ENCODE measurements around the gene OR51A4. TPM values are rescaled to one million over a fixed set of nuclear protein-coding genes. Genes with fewer than 3 reads are reported as not detected.

OR51A4 gene
- total and polyA plus RNA-seq, 9 of the 15 experiments (the other 6 are each of a cell fraction or from before 2014, with no cell fraction given): not detected

- TF ChIP-seq, protein P1, sequence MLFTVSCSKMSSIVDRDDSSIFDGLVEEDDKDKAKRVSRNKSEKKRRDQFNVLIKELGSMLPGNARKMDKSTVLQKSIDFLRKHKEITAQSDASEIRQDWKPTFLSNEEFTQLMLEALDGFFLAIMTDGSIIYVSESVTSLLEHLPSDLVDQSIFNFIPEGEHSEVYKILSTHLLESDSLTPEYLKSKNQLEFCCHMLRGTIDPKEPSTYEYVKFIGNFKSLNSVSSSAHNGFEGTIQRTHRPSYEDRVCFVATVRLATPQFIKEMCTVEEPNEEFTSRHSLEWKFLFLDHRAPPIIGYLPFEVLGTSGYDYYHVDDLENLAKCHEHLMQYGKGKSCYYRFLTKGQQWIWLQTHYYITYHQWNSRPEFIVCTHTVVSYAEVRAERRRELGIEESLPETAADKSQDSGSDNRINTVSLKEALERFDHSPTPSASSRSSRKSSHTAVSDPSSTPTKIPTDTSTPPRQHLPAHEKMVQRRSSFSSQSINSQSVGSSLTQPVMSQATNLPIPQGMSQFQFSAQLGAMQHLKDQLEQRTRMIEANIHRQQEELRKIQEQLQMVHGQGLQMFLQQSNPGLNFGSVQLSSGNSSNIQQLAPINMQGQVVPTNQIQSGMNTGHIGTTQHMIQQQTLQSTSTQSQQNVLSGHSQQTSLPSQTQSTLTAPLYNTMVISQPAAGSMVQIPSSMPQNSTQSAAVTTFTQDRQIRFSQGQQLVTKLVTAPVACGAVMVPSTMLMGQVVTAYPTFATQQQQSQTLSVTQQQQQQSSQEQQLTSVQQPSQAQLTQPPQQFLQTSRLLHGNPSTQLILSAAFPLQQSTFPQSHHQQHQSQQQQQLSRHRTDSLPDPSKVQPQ (CRISPR knock-in tag; IDR thresholded peaks at IDR 0.05; ENCODE audit: borderline replicate concordance): no peak
- TF ChIP-seq NFRKB (IDR thresholded peaks at IDR 0.05; ENCODE audit: low read depth) (no peak), ZNF146 (CRISPR knock-in tag; IDR thresholded peaks at IDR 0.05; ENCODE audit: unreplicated experiment) (no peak), MAFK (IDR thresholded peaks at IDR 0.05; ENCODE audit: low read length) (peak; percentile 37; the same call in 1 of the 2 replicates), ZNF77 (CRISPR knock-in tag; IDR thresholded peaks at IDR 0.05) (no peak), PCBP2 (IDR thresholded peaks at IDR 0.05; ENCODE audit: low read depth, low read length, poor library complexity, severe bottlenecking) (no peak), MAFF (IDR thresholded peaks at IDR 0.05; ENCODE audit: low read length) (peak; percentile 47)
- TF ChIP-seq, protein P2, sequence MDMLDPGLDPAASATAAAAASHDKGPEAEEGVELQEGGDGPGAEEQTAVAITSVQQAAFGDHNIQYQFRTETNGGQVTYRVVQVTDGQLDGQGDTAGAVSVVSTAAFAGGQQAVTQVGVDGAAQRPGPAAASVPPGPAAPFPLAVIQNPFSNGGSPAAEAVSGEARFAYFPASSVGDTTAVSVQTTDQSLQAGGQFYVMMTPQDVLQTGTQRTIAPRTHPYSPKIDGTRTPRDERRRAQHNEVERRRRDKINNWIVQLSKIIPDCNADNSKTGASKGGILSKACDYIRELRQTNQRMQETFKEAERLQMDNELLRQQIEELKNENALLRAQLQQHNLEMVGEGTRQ (CRISPR knock-in tag; IDR thresholded peaks at IDR 0.05): no peak
These were observed 25.1 kb downstream of the OR51A4 start (continued) for GRCh38 chr11:4922304-4922703.

- POLR2A ChIA-PET: no interaction called here
- Histone ChIP-seq H3K4me3 (no peak overlapping the region), H3K9me3 (replicated peaks; ENCODE audit: control insufficient read depth, insufficient read depth, low read depth, low read length) (no peaks in the 10 kb centered on the region), H3K4me2 (ENCODE audit: insufficient read depth, low read length) (no peak overlapping the region), H3K9ac (ENCODE audit: insufficient read depth in 1 of 2, low read depth in 2 of 2, low read length in 2 of 2) (no peak overlapping the region), H4K20me1 (replicated peaks; ENCODE audit: control insufficient read depth, insufficient read depth, low read length) (no peaks in the 10 kb centered on the region), H3K36me3 (ENCODE audit: control insufficient read depth, insufficient read depth, low read length) (no peaks in the 10 kb centered on the region), H2AFZ (ENCODE audit: low read depth, low read length) (no peak overlapping the region), H3K27ac (ENCODE audit: extremely low read depth, low read depth, low read length) (no peak overlapping the region), H3K79me2 (ENCODE audit: control insufficient read depth, insufficient read depth, low read length) (no peaks in the 10 kb centered on the region), H3K27me3 (ENCODE audit: control insufficient read depth in 2 of 2, insufficient read depth in 2 of 2, low read length in 2 of 2) (peaks cover 2 to 10% of the 10 kb centered on the region in 2 experiments; a peak in 4 of 5 replicates), H3K4me1 (replicated peaks in 1 of 2; ENCODE audit: control insufficient read depth in 2 of 2, insufficient read depth in 2 of 2, low read length in 2 of 2) (no peaks in the 10 kb centered on the region), H3K9me1 (ENCODE audit: control insufficient read depth, insufficient read depth, low read length) (no peaks in the 10 kb centered on the region)
- no peak for DNase-seq (ENCODE audit: extremely low read depth in 1 of 4, low spot score in 3 of 4)
- in situ Hi-C loops (cut with MboI) (no loop called here), intact Hi-C loops (cut with micrococcal nuclease) (loop anchor here (10.0 kb wide), 1 partner anchor 287 kb away; the partner anchor contains the start of gene OR51D1)
- BruUV-seq (replicated peaks): no TSS peak
- no peak for ATAC-seq
- CTCF ChIA-PET (ENCODE audit: low intra/inter-chr PET ratio): no interaction called here
- FAIRE-seq: no peak
- 5% methylated on average over 1 of the region's 1 CpG for WGBS (ENCODE audit: insufficient coverage, low coverage, missing lambda C conversion rate)
- TF ChIP-seq SAFB (IDR thresholded peaks at IDR 0.05; ENCODE audit: borderline replicate concordance, low read depth, low read length) (no peak), MYNN (IDR thresholded peaks at IDR 0.05) (no peak), MYNN (CRISPR knock-in tag; IDR thresholded peaks at IDR 0.05) (no peak), FOXA1 (IDR thresholded peaks at IDR 0.05; ENCODE audit: borderline replicate concordance) (no peak), PTBP1 (IDR thresholded peaks at IDR 0.05; ENCODE audit: low read depth, low read length) (no peak)
- TF ChIP-seq, protein P3, sequence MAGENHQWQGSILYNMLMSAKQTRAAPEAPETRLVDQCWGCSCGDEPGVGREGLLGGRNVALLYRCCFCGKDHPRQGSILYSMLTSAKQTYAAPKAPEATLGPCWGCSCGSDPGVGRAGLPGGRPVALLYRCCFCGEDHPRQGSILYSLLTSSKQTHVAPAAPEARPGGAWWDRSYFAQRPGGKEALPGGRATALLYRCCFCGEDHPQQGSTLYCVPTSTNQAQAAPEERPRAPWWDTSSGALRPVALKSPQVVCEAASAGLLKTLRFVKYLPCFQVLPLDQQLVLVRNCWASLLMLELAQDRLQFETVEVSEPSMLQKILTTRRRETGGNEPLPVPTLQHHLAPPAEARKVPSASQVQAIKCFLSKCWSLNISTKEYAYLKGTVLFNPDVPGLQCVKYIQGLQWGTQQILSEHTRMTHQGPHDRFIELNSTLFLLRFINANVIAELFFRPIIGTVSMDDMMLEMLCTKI (IDR thresholded peaks at IDR 0.05; ENCODE audit: partially characterized antibody): no peak
These were observed 25.6 kb downstream of the OR51A4 start for GRCh38 chr11:4921796-4922195.

Data from K562 (cell line).